ENCODE data around the gene FAM180A.

FAM180A gene

GRCh38 chr7:135682191-135682590 is 66.4 kb downstream of the FAM180A start:
- H3K9me3 ChIP-seq (ENCODE audit: insufficient read depth, low read length), result no peaks in the 10 kb centered on the region
- H3K4me1 ChIP-seq (ENCODE audit: insufficient read depth, insufficient read length), result no peaks in the 10 kb centered on the region
- H3K4me3 ChIP-seq (ENCODE audit: insufficient read length, low read depth), result no peak overlapping the region
- no peak overlapping the region for H3K9ac ChIP-seq (ENCODE audit: insufficient read length, low read depth)
- no peak for DNase-seq (ENCODE audit: low read depth, low spot score)
- H3K36me3 ChIP-seq (ENCODE audit: insufficient read depth, insufficient read length, low read length), result peaks cover 21% of the 10 kb centered on the region
- no peak for TF ChIP-seq SUZ12 (IDR thresholded peaks at IDR 0.05; ENCODE audit: extremely low read depth, insufficient read depth, insufficient read length)
- TF ChIP-seq YY1 (IDR thresholded peaks at IDR 0.05; ENCODE audit: insufficient read depth, insufficient read length), result no peak
- H3K27me3 ChIP-seq (ENCODE audit: insufficient read depth, insufficient read length), result no peaks in the 10 kb centered on the region

- DNase-seq (ENCODE audit: low read depth, low spot score), result no peak
- H3K27me3 ChIP-seq (ENCODE audit: insufficient read depth, insufficient read length), result no peaks in the 10 kb centered on the region
- H3K9me3 ChIP-seq (ENCODE audit: insufficient read depth, low read length), result no peaks in the 10 kb centered on the region
- no peak overlapping the region for H3K4me3 ChIP-seq (ENCODE audit: insufficient read length, low read depth)
- H3K4me1 ChIP-seq (ENCODE audit: insufficient read depth, insufficient read length), result no peaks in the 10 kb centered on the region
- H3K36me3 ChIP-seq (ENCODE audit: insufficient read depth, insufficient read length, low read length), result peaks cover 21% of the 10 kb centered on the region
- H3K9ac ChIP-seq (ENCODE audit: insufficient read length, low read depth), result no peak overlapping the region
- TF ChIP-seq ZNF274 (IDR thresholded peaks at IDR 0.05; ENCODE audit: low read depth, low read length), result no peak
- no peak for TF ChIP-seq SUZ12 (IDR thresholded peaks at IDR 0.05; ENCODE audit: extremely low read depth, insufficient read depth, insufficient read length)
- no peak for TF ChIP-seq YY1 (IDR thresholded peaks at IDR 0.05; ENCODE audit: insufficient read depth, insufficient read length)
These were observed 66.9 kb downstream of the FAM180A start for GRCh38 chr7:135681762-135682161.
